Neural cell (in vitro differentiated cells): Measurements from ENCODE around the gene LIN37.

Source experiments
- CTCF ChIP-seq: fragments of 450-650 bp; IDR thresholded peaks from 2 replicates; pipeline ENCODE4 v1.5.1; 2014; ENCODE audit warnings: antibody characterized with exemption, mild to moderate bottlenecking, moderate library complexity; ENCODE audit not compliant: poor library complexity, severe bottlenecking
- EZH2 ChIP-seq: fragments of 200-600, 300-800 bp; shearing (Covaris generic), sonication (generic); IDR thresholded peaks from 2 replicates; pipeline ENCODE4 v1.6.1; 2014; ENCODE audit warnings: antibody characterized with exemption, low read length, borderline replicate concordance, mild to moderate bottlenecking; ENCODE audit not compliant: insufficient read depth, poor library complexity, severe bottlenecking
- POLR2AphosphoS5 ChIP-seq: IDR thresholded peaks from 2 replicates; pipeline ENCODE4 v1.6.1; 2012
- RAD21 ChIP-seq: fragments of 450-650 bp; conservative IDR thresholded peaks from 2 replicates; pipeline ENCODE4 v1.6.1; 2014; ENCODE audit warnings: antibody characterized with exemption, mild to moderate bottlenecking, moderate library complexity

- TF ChIP-seq RAD21 = no peak
- TF ChIP-seq CTCF = no peak
- no peak for TF ChIP-seq POLR2AphosphoS5
- no peak for TF ChIP-seq EZH2
Observed at GRCh38 chr19:35756377-35757230, 8.2 kb downstream of the LIN37 start, which contains the start of gene HSPB6.
